H1 (cell line): ENCODE data around the gene ABCD2.

Experiments used
- BRCA1 ChIP-seq: IDR thresholded peaks from 2 replicates; pipeline ENCODE4 v1.6.1; 2012; ENCODE audit warnings: low read depth, low read length, improper control_type of control experiment
- EP300 ChIP-seq, 2 experiments: IDR thresholded peaks; 1 replicate in 1 of 2; 2 replicates in 1 of 2; pipeline ENCODE4 v1.6.1; 2011 to 2012; ENCODE audit warnings: low read depth in 2 of 2, low read length in 2 of 2, mild to moderate bottlenecking in 2 of 2, borderline replicate concordance in 1 of 2, inconsistent platforms in 1 of 2, moderate library complexity in 1 of 2
- EZH2 ChIP-seq: fragments of 200-600 bp; sonication (generic); IDR thresholded peaks from 2 replicates; pipeline ENCODE4 v1.7.1; 2012; ENCODE audit warnings: low read depth, mild to moderate bottlenecking, moderate library complexity, low read length, inconsistent platforms; ENCODE audit not compliant: severe bottlenecking
- HDAC2 ChIP-seq, 2 experiments: fragments of 300-600 bp in 1 of 2; sonication (generic) in 1 of 2; IDR thresholded peaks; 2 replicates each; pipeline ENCODE4 v1.6.1; 2011 to 2012; ENCODE audit warnings: low read depth in 2 of 2, low read length in 2 of 2, mild to moderate bottlenecking in 2 of 2, moderate library complexity in 2 of 2, borderline replicate concordance in 1 of 2, inconsistent platforms in 1 of 2
- HDAC6 ChIP-seq: IDR thresholded peaks from one replicate; pipeline ENCODE4 v1.7.1; 2012; ENCODE audit warnings: low read depth, mild to moderate bottlenecking, inconsistent platforms, low read length, moderate library complexity
- JUN ChIP-seq: IDR thresholded peaks from 2 replicates; pipeline ENCODE4 v1.6.1; 2011; ENCODE audit warnings: low read depth, mild to moderate bottlenecking, improper control_type of control experiment, low read length
- KDM5A ChIP-seq: fragments of 200-600 bp; IDR thresholded peaks from 2 replicates; pipeline ENCODE4 v1.7.1; 2012; ENCODE audit warnings: mild to moderate bottlenecking, low read length, inconsistent platforms, mixed read lengths
- POLR2A ChIP-seq, 2 experiments: IDR thresholded peaks; 1 replicate in 1 of 2; 2 replicates in 1 of 2; pipeline ENCODE4 v1.6.1; 2011; ENCODE audit warnings: low read depth in 2 of 2, low read length in 2 of 2, mild to moderate bottlenecking in 2 of 2; ENCODE audit errors: control extremely low read depth in 1 of 2
- POLR2AphosphoS5 ChIP-seq: IDR thresholded peaks from 2 replicates; pipeline ENCODE4 v1.6.1; 2011; ENCODE audit warnings: low read depth, low read length
- RAD21 ChIP-seq, 2 experiments: IDR thresholded peaks in 1 of 2; conservative IDR thresholded peaks in 1 of 2; 2 replicates each; pipeline ENCODE4 v1.6.1; 2011; ENCODE audit warnings: low read depth in 2 of 2, low read length in 2 of 2, improper control_type of control experiment in 1 of 2, inconsistent platforms in 1 of 2, mild to moderate bottlenecking in 1 of 2, moderate library complexity in 1 of 2
- RFX5 ChIP-seq: IDR thresholded peaks from 2 replicates; pipeline ENCODE4 v1.6.1; 2011; ENCODE audit warnings: low read depth, low read length, improper control_type of control experiment, borderline replicate concordance
- YY1 ChIP-seq: IDR thresholded peaks from 2 replicates; pipeline ENCODE4 v1.6.1; 2011; ENCODE audit warnings: low read depth, mild to moderate bottlenecking, low read length
- TF ChIP-seq, protein P1 (sequence below), 3 experiments: IDR thresholded peaks; 1 replicate in 2 of 3; 2 replicates in 1 of 3; pipeline versions ENCODE4 v1.5.1 to v1.6.1; 2011; ENCODE audit warnings: low read length in 3 of 3, mild to moderate bottlenecking in 3 of 3, inconsistent platforms in 2 of 3, low read depth in 1 of 3, moderate library complexity in 1 of 3; ENCODE audit not compliant: insufficient read depth in 1 of 3; ENCODE audit errors: control extremely low read depth in 1 of 3
- TF ChIP-seq, protein P2 (sequence below): IDR thresholded peaks from 2 replicates; pipeline ENCODE4 v1.6.1; 2011; ENCODE audit warnings: low read length, improper control_type of control experiment

DNA sequence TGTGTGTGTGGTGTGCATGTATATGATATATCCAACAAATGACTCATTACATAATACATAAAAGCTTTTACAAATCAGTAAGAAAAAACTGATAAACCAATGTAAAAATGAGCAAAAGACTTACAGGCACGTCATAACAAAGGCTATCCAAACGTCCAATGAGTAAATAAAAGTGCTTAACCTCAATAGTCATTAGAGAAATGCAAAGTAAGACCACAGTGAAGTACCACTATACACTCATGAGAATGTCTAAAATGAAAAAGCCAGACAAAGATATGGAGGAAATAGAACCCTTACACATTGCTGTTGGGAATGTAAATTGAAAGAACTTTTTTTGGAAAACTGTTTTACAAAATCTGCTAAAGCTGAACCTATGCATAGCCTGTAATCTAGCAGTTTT is 7.8 kb downstream of the ABCD2 start:
- TF ChIP-seq, protein P1, sequence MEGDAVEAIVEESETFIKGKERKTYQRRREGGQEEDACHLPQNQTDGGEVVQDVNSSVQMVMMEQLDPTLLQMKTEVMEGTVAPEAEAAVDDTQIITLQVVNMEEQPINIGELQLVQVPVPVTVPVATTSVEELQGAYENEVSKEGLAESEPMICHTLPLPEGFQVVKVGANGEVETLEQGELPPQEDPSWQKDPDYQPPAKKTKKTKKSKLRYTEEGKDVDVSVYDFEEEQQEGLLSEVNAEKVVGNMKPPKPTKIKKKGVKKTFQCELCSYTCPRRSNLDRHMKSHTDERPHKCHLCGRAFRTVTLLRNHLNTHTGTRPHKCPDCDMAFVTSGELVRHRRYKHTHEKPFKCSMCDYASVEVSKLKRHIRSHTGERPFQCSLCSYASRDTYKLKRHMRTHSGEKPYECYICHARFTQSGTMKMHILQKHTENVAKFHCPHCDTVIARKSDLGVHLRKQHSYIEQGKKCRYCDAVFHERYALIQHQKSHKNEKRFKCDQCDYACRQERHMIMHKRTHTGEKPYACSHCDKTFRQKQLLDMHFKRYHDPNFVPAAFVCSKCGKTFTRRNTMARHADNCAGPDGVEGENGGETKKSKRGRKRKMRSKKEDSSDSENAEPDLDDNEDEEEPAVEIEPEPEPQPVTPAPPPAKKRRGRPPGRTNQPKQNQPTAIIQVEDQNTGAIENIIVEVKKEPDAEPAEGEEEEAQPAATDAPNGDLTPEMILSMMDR (IDR thresholded peaks at IDR 0.05; ENCODE audit: control extremely low read depth in 1 of 3, insufficient read depth in 1 of 3, low read depth in 1 of 3, low read length in 3 of 3) = no peak
- TF ChIP-seq POLR2AphosphoS5 (no peak), POLR2A (IDR thresholded peaks at IDR 0.05; ENCODE audit: control extremely low read depth in 1 of 2, low read depth in 2 of 2, low read length in 2 of 2) (no peak), EP300 (IDR thresholded peaks at IDR 0.05; ENCODE audit: borderline replicate concordance in 1 of 2, low read depth in 2 of 2, low read length in 2 of 2) (no peak), EZH2 (no peak), YY1 (no peak), HDAC6 (no peak), RFX5 (no peak), BRCA1 (no peak), JUN (no peak), RAD21 (IDR thresholded peaks at IDR 0.05 in 1 of 2, conservative IDR thresholded peaks at IDR 0.05 in 1 of 2; ENCODE audit: low read depth in 2 of 2, low read length in 2 of 2) (no peak), HDAC2 (IDR thresholded peaks at IDR 0.05; ENCODE audit: borderline replicate concordance in 1 of 2, low read depth in 2 of 2, low read length in 2 of 2) (no peak), KDM5A (no peak)
- TF ChIP-seq, protein P2, sequence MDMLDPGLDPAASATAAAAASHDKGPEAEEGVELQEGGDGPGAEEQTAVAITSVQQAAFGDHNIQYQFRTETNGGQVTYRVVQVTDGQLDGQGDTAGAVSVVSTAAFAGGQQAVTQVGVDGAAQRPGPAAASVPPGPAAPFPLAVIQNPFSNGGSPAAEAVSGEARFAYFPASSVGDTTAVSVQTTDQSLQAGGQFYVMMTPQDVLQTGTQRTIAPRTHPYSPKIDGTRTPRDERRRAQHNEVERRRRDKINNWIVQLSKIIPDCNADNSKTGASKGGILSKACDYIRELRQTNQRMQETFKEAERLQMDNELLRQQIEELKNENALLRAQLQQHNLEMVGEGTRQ = no peak
